Left ventricle myocardium inferior (tissue), 1 donor: Measurements from ENCODE around the gene VSIG10L2. TPM values are rescaled to one million over a fixed set of nuclear protein-coding genes. Genes with fewer than 3 reads are reported as not detected.
"Not testable (repeated sequence)": the region's sequence is repeated elsewhere in the genome, so short reads cannot be mapped to it uniquely, and the experiment has no call there.

Experiments
- DNase-seq: peaks from one replicate; pipeline ENCODE4 v3.0.0-alpha.2; 2020
- H3K27ac ChIP-seq: fragments of 200-600 bp; replicated peaks from 2 replicates; pipeline ENCODE4 v1.8.0; 2021
- H3K27me3 ChIP-seq: fragments of 200-600 bp; 2 replicates; pipeline ENCODE4 v1.8.0; 2021; ENCODE audit warnings: low read depth
- H3K36me3 ChIP-seq: fragments of 200-600 bp; 2 replicates; pipeline ENCODE4 v1.8.0; 2021
- H3K4me1 ChIP-seq: fragments of 200-600 bp; 2 replicates; pipeline ENCODE4 v1.8.0; 2021
- H3K4me3 ChIP-seq: fragments of 200-600 bp; 2 replicates; pipeline ENCODE4 v1.8.0; 2021; ENCODE audit warnings: mild to moderate bottlenecking, moderate library complexity
- H3K9me3 ChIP-seq: fragments of 200-600 bp; replicated peaks from 2 replicates; pipeline ENCODE4 v1.8.0; 2021
- CTCF ChIP-seq: fragments of 200-600 bp; IDR thresholded peaks from 2 replicates; pipeline ENCODE4 v1.8.0; 2021; ENCODE audit warnings: antibody characterized with exemption, mild to moderate bottlenecking, borderline replicate concordance
- intact Hi-C: fragments of 100-400 bp; cut with micrococcal nuclease; formaldehyde crosslinking; loops from one replicate; pipeline ENCODE4 v1.11.0; 2022
- total RNA-seq: library from RNA; stranded (reverse); fragmentation: NEBNext Ultra II Directional; extraction: Animal tissue kit (Norgen Biotek cat#: 25700); gene quantifications from one replicate; pipeline ENCODE4 v1.2.1, GENCODE V29; 2021
- donor health status: DM: no; HTN: yes; CAD: no; lungs with severe emphysema.

Gene VSIG10L2
- total RNA-seq, 1 donor from 2014 or later, result 0.08 TPM

GRCh38 chr11:125979511-125979910, 33.7 kb downstream of the VSIG10L2 start:
- intact Hi-C loops, result no loop called here
- no peak for TF ChIP-seq CTCF

GRCh38 chr11:125980436-125980835, 34.6 kb downstream of the VSIG10L2 start:
- H3K9me3 ChIP-seq, result no peaks in the 10 kb centered on the region
- H3K27ac ChIP-seq, result no peak overlapping the region
- no peak for TF ChIP-seq CTCF
- H3K4me3 ChIP-seq, result no peak overlapping the region
- intact Hi-C loops, result no loop called here
- no peaks in the 10 kb centered on the region for H3K4me1 ChIP-seq
- H3K36me3 ChIP-seq, result peaks cover 6% of the 10 kb centered on the region
- H3K27me3 ChIP-seq, result no peaks in the 10 kb centered on the region
- DNase-seq, result no peak

More at GRCh38 chr11:125979511-125979910, 33.7 kb downstream of the VSIG10L2 start:
- Histone ChIP-seq H3K4me1 (no peaks in the 10 kb centered on the region), H3K9me3 (no peaks in the 10 kb centered on the region), H3K27ac (no peak overlapping the region), H3K27me3 (no peaks in the 10 kb centered on the region), H3K4me3 (no peak overlapping the region), H3K36me3 (peaks cover 6% of the 10 kb centered on the region)
- no peak for DNase-seq

GRCh38 chr11:125982348-125982730, 36.5 kb downstream of the VSIG10L2 start:
- no peak for TF ChIP-seq CTCF
- Histone ChIP-seq H3K36me3 (peaks cover 6% of the 10 kb centered on the region), H3K9me3 (no peaks in the 10 kb centered on the region), H3K27me3 (no peaks in the 10 kb centered on the region), H3K4me3 (no peak overlapping the region), H3K4me1 (no peaks in the 10 kb centered on the region), H3K27ac (no peak overlapping the region)
- intact Hi-C loops, result no loop called here
- no peak for DNase-seq

GRCh38 chr11:125985956-125986355, 40.1 kb downstream of the VSIG10L2 start:
- DNase-seq, H3K27ac ChIP-seq, H3K36me3 ChIP-seq, H3K9me3 ChIP-seq, H3K4me3 ChIP-seq, H3K27me3 ChIP-seq, intact Hi-C loops: not testable (repeated sequence)
- peaks cover 10% of the 10 kb centered on the region for H3K4me1 ChIP-seq

- Histone ChIP-seq H3K36me3 (peaks cover 9% of the 10 kb centered on the region), H3K9me3 (no peaks in the 10 kb centered on the region), H3K4me3 (no peak overlapping the region), H3K27me3 (no peaks in the 10 kb centered on the region), H3K4me1 (peaks cover 11% of the 10 kb centered on the region), H3K27ac (no peak overlapping the region)
- TF ChIP-seq CTCF, result no peak
- intact Hi-C loops, result no loop called here
- no peak for DNase-seq
Measured at GRCh38 chr11:125987066-125987641, 41.3 kb downstream of the VSIG10L2 start.

GRCh38 chr11:125990244-125990643, 44.4 kb downstream of the VSIG10L2 start:
- no peaks in the 10 kb centered on the region for H3K9me3 ChIP-seq
- H3K36me3 ChIP-seq, result peaks cover 21% of the 10 kb centered on the region
- H3K4me3 ChIP-seq, result no peak overlapping the region
- peaks cover 11% of the 10 kb centered on the region for H3K4me1 ChIP-seq
- H3K27me3 ChIP-seq, result no peaks in the 10 kb centered on the region
- DNase-seq, result no peak
- H3K27ac ChIP-seq, result peak overlapping the region; percentile 37
- intact Hi-C loops, result no loop called here
- no peak for TF ChIP-seq CTCF
